ENCODE data around the gene IDUA. TPM values are rescaled to one million over a fixed set of nuclear protein-coding genes. Genes with fewer than 3 reads are reported as not detected.

The IDUA gene
- total RNA-seq, 1 donor = 21.7 TPM

DNA sequence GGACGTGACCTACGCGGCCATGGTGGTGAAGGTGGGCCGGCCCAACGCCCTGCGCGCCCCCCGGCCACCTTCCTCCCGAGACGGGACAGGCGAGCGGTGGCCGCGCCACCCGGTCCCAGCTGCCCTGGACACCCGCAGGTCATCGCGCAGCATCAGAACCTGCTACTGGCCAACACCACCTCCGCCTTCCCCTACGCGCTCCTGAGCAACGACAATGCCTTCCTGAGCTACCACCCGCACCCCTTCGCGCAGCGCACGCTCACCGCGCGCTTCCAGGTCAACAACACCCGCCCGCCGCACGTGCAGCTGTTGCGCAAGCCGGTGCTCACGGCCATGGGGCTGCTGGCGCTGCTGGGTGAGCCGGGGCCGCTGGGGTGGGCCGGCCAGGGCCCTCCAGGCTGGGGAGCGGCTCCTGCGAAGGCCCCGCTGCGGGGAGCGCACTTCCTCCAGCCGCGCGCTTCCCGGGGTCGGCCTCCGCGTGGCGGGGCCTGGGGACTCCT lies 15.3 kb downstream of the IDUA start:
- no peak overlapping the region for H3K4me3 ChIP-seq (ENCODE audit: low read depth, low read length)
- peak; percentile 19 for DNase-seq (ENCODE audit: low read depth)
- no peak for TF ChIP-seq CTCF (IDR thresholded peaks at IDR 0.05; ENCODE audit: insufficient read depth, low read length)

- no peak for DNase-seq (ENCODE audit: low read depth)
- no peak overlapping the region for H3K4me3 ChIP-seq (ENCODE audit: low read depth, low read length)
- TF ChIP-seq CTCF (IDR thresholded peaks at IDR 0.05; ENCODE audit: insufficient read depth, low read length) = no peak
Observed at GRCh38 chr4:1002631-1003251, 15.9 kb downstream of the IDUA start.

GRCh38 chr4:1003271-1004070 lies 16.6 kb downstream of the IDUA start:
- TF ChIP-seq CTCF (IDR thresholded peaks at IDR 0.05; ENCODE audit: insufficient read depth, low read length) = no peak

GRCh38 chr4:1004071-1004418 lies 17.2 kb downstream of the IDUA start:
- no peak for DNase-seq (ENCODE audit: low read depth)
- no peak overlapping the region for H3K4me3 ChIP-seq (ENCODE audit: low read depth, low read length)
- TF ChIP-seq CTCF (IDR thresholded peaks at IDR 0.05; ENCODE audit: insufficient read depth, low read length) = no peak

More at GRCh38 chr4:1003271-1004070, 16.6 kb downstream of the IDUA start:
- H3K4me3 ChIP-seq (ENCODE audit: low read depth, low read length) = no peak overlapping the region
- no peak for DNase-seq (ENCODE audit: low read depth)

DNA sequence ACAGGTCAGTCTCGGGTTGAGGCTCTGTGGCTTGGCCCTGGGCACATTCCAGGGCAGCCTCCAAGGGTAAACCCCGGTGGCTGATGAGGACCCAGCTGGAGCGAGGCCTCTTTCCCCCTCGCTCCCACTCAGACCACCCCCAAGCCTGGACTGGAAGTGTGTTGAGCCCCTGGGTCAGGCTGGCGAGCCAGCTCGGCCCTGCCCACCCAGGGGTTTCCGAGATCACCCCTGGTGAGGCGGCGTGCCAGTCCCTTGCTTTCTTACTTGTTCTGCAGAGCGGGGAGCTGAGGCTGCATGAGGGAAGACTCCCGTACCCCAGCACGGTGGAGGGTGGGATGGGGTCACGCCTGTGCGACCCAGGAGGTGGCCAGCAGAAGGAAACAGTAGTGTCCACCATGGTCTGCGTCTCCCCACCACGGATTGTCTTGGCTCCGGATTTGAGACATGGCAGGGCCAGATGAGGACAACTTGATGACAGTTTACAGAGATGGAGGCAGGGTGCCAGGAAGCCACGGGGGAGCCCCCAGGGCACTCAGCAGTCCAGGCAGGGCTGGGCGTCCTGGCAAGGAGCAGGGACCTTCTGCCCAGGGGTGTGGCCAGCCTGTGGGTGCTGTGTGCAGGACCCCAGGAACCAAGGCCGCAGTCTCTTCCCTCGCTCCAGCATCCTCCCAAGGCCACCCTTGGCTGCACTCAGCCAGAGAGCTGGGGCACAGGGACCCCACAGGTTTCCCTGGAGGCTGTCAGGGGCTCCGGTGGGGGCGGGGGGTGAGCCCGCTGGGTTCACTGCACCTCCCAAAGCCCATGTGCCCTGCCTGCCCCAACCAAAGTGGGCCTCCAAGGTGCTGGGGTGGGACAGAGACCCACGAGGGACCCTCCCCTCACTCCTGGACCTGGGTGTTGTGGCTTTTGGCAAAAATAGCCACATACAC lies 18.0 kb downstream of the IDUA start:
- DNase-seq (ENCODE audit: low read depth) = no peak
- no peak for TF ChIP-seq CTCF (IDR thresholded peaks at IDR 0.05; ENCODE audit: insufficient read depth, low read length)

DNA sequence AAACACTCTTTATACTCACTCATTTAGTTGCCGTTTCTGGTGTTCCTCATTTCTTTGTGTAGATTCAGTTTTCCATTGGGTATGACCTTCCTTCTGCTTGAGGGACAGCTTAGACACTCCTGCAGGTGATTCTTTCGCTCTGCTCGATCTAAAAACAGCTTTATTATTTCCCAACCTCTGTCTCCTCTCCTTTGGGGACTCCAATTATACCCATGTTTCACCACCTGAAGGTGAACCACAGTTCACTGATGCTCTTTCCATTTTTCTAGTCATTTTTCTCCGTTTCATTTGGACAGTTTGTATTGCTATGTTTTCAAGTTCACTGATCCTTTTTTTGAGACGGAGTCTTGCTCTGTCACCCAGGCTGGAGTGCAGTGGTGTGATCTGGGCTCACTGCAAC lies 20.0 kb downstream of the IDUA start:
- DNase-seq (ENCODE audit: low read depth) = no peak
- H3K4me3 ChIP-seq (ENCODE audit: low read depth, low read length) = no peak overlapping the region
- TF ChIP-seq CTCF (IDR thresholded peaks at IDR 0.05; ENCODE audit: insufficient read depth, low read length) = no peak

More for the DNA sequence above, 18.0 kb downstream of the IDUA start:
- H3K4me3 ChIP-seq (ENCODE audit: low read depth, low read length) = no peak overlapping the region

All from fibroblast of the aortic adventitia (primary cell).